Measurements from ENCODE around the gene CLSTN3. TPM values are rescaled to one million over a fixed set of nuclear protein-coding genes. Genes with fewer than 3 reads are reported as not detected.

The CLSTN3 gene
- total RNA-seq, 1 donor from 2014 or later = 30.4 TPM

DNA sequence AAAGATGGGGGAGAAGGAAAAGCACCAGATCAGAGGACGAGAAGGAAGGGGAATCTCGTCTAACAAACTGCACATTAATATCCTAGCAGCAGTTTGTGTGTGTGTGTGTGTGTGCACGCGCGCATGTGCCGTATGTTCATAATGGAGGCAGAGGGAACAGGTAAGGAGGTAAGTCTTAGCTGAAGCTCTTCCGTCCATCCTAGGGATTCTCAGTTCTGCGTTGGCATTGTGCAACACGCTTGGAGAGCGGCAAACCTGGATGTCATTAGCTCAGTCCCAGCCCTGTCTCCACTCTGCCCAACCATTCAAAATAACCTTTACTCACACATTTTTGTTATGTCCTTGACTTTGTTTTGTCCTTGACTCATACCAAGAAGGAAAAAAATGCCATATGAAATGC lies 36.3 kb upstream of the CLSTN3 start:
- H3K4me3 Mint-ChIP-seq = no peak overlapping the region
- TF ChIP-seq, protein P1, sequence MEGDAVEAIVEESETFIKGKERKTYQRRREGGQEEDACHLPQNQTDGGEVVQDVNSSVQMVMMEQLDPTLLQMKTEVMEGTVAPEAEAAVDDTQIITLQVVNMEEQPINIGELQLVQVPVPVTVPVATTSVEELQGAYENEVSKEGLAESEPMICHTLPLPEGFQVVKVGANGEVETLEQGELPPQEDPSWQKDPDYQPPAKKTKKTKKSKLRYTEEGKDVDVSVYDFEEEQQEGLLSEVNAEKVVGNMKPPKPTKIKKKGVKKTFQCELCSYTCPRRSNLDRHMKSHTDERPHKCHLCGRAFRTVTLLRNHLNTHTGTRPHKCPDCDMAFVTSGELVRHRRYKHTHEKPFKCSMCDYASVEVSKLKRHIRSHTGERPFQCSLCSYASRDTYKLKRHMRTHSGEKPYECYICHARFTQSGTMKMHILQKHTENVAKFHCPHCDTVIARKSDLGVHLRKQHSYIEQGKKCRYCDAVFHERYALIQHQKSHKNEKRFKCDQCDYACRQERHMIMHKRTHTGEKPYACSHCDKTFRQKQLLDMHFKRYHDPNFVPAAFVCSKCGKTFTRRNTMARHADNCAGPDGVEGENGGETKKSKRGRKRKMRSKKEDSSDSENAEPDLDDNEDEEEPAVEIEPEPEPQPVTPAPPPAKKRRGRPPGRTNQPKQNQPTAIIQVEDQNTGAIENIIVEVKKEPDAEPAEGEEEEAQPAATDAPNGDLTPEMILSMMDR (conservative IDR thresholded peaks at IDR 0.05) = no peak
- H3K27me3 Mint-ChIP-seq (ENCODE audit: low read depth) = peaks cover 2% of the 10 kb centered on the region
- H3K4me1 Mint-ChIP-seq = peaks cover 11% of the 10 kb centered on the region
- DNase-seq (ENCODE audit: low read depth, low spot score) = no peak
- no peaks in the 10 kb centered on the region for H3K9me3 Mint-ChIP-seq
- peaks cover 2% of the 10 kb centered on the region for H3K36me3 Mint-ChIP-seq (ENCODE audit: low read depth)
- no peak overlapping the region for H3K27ac Mint-ChIP-seq (ENCODE audit: unreplicated experiment)

DNA sequence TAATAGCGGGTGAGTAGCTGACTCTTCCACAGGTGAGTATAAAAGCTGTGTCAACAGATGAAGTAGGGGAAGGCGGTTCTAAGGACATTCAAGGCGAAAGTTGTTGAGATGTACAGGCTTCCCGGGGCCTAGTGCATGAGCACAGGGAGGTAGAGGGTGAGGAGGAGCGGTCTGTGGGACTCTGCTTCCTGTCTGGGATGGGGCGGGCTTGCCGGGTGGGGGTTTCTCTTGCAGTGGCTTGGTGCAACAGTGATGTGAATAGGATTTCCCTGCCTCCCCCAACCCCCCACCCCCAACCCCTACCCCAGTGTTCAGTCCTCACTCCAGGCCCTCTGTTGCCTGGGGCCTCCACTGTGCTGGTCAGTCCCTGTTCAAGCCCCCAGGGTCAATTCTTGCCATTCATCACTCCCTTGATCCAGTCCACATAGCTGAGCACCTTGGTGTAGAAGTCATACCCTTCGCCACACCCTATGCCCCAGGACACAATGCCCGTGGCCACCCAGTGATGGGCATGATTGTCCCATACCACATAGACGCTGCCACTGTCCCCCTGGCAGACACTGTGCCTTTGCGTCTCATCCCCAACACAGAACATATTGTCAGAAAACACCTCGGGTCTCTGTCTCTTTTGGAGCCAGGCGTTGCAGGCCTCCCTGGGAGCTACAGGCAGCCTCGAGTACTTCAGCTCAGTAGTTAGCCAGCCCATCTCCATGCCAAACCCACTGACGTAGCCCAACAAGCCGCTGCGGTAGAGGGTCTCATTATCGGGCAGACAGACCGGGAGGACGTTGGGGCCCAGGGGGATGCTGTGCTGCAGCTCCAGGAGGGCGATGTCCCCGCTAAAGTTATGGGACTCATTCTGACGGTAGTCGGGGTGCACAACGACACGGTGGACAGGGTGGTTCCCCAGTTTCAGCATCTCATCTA lies 33.9 kb upstream of the CLSTN3 start:
- no peaks in the 10 kb centered on the region for H3K9me3 Mint-ChIP-seq
- no peak overlapping the region for H3K27ac Mint-ChIP-seq (ENCODE audit: unreplicated experiment)
- DNase-seq (ENCODE audit: low read depth, low spot score) = no peak
- H3K4me3 Mint-ChIP-seq = no peak overlapping the region
- peaks cover 5% of the 10 kb centered on the region for H3K4me1 Mint-ChIP-seq
- no peaks in the 10 kb centered on the region for H3K27me3 Mint-ChIP-seq (ENCODE audit: low read depth)
- TF ChIP-seq, protein P1 (conservative IDR thresholded peaks at IDR 0.05) = no peak
- peaks cover 2% of the 10 kb centered on the region for H3K36me3 Mint-ChIP-seq (ENCODE audit: low read depth)

DNA sequence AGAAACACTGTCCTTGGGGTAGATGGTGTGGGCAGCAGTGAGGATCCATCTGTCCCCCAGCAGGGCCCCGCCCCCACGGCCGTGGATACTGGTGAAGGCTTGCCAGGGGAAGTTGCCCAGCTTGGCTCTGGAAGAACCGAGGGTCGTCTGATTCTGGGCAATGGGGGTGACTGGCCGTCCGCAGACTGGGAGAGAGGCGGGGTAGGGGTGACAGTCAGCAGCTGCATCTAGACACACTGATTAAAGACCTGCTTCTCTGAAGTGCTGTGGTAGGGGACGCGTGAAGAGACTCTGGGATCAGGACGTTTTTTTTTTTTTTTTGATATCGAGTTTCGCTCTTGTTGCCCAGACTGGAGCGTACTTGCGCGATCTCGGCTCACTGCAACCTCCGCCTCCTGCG lies 33.2 kb upstream of the CLSTN3 start:
- H3K27ac Mint-ChIP-seq (ENCODE audit: unreplicated experiment) = peak overlapping the region; percentile 19
- H3K4me1 Mint-ChIP-seq = peaks cover 5% of the 10 kb centered on the region
- peaks cover 2% of the 10 kb centered on the region for H3K36me3 Mint-ChIP-seq (ENCODE audit: low read depth)
- TF ChIP-seq, protein P1 (conservative IDR thresholded peaks at IDR 0.05) = no peak
- H3K9me3 Mint-ChIP-seq = no peaks in the 10 kb centered on the region
- H3K4me3 Mint-ChIP-seq = no peak overlapping the region
- H3K27me3 Mint-ChIP-seq (ENCODE audit: low read depth) = no peaks in the 10 kb centered on the region
- DNase-seq (ENCODE audit: low read depth, low spot score) = no peak

DNA sequence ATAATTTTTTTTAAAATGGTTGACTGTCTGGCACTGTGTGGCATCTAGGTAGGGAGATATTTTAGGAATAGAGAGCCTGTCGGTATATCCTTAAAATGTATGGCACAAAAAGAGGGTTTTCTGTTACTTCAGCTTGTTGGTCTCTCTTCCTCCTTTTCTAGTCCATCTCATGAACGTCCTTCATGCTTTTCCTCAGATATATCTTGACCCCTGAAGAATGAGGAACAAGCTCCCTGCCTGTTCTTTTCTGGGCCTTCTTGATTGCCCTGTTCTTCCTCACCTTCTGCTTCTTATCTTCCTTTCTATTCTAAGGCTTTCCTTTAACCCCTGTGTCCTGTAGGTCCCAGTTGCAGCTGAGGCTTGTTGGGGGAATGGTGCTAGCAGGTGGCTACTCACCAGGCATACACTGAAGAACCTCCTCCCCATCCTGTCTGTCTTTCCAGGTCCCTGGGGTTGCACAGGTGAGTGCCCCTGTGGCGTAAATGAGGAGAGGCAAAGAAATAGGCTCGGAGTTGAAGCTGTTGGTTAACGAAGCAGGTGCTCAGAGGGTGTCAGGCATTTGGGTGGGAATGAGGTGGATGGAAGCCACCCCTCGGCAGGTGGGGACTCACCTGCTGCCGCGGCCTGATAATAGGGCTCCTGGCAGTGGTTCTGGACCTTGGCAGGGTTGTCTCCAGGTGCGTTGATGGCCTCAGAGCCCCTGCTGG lies 30.7 kb upstream of the CLSTN3 start:
- H3K9me3 Mint-ChIP-seq = no peaks in the 10 kb centered on the region

DNA sequence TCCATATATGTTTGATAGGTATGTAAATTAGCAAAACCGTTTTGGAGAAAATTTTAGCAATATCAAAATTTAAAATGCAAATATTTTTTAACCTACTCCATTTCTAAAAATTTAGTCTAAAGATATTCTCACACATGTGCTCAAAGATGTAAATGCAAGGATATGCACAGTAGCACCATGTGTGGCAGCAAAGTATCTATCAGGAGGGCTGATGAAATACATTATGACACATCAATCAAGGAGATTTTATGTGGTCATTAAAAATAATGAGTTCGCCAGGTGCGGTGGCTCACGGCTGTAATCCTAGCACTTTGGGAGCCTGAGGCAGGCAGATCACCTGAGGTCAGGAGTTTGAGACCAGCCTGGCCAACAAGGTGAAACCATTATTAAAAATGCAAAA lies 29.9 kb upstream of the CLSTN3 start:
- TF ChIP-seq, protein P1 (conservative IDR thresholded peaks at IDR 0.05) = no peak
- no peak overlapping the region for H3K27ac Mint-ChIP-seq (ENCODE audit: unreplicated experiment)

More for the DNA sequence above, 30.7 kb upstream of the CLSTN3 start:
- TF ChIP-seq, protein P1 (conservative IDR thresholded peaks at IDR 0.05) = no peak
- no peak for DNase-seq (ENCODE audit: low read depth, low spot score)
- peaks cover 2% of the 10 kb centered on the region for H3K36me3 Mint-ChIP-seq (ENCODE audit: low read depth)
- no peaks in the 10 kb centered on the region for H3K27me3 Mint-ChIP-seq (ENCODE audit: low read depth)
- H3K27ac Mint-ChIP-seq (ENCODE audit: unreplicated experiment) = no peak overlapping the region
- no peaks in the 10 kb centered on the region for H3K4me1 Mint-ChIP-seq
- H3K4me3 Mint-ChIP-seq = no peak overlapping the region

More for the DNA sequence above, 29.9 kb upstream of the CLSTN3 start:
- Mint-ChIP-seq H3K4me1 (no peaks in the 10 kb centered on the region), H3K9me3 (no peaks in the 10 kb centered on the region), H3K27me3 (ENCODE audit: low read depth) (no peaks in the 10 kb centered on the region), H3K36me3 (ENCODE audit: low read depth) (peaks cover 2% of the 10 kb centered on the region), H3K4me3 (no peak overlapping the region)
- no peak for DNase-seq (ENCODE audit: low read depth, low spot score)

Data from neural crest cell (in vitro differentiated cells).